ENCODE results near the gene NTSR1. TPM values are rescaled to one million over a fixed set of nuclear protein-coding genes. Genes with fewer than 3 reads are reported as not detected.

The NTSR1 gene
- polyA plus RNA-seq, 1 donor from 2014 or later = 0.05 TPM

DNA sequence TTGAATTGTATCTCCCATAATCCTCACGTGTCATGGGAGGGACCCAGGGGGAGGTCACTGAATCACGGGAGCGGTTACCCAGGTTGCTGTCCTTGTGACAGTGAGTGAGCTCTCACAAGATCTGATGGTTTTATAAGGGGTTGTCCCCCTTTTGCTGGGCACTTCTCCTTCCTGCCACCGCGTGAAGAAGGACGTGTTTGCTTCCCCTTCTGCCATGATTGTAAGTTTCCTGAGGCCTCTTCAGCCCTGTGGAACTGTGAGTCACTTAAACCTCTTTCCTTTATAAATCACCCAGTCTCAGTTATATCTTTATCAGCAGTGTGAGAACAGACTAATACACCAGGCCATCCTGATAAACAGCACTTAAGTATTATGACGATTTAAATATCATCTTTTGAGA is 78.7 kb downstream of the NTSR1 start:
- no peaks in the 10 kb centered on the region for H3K79me2 ChIP-seq (replicated peaks; ENCODE audit: insufficient read depth, low read length)
- no peaks in the 10 kb centered on the region for H3K9me3 ChIP-seq (ENCODE audit: low read length)
- TF ChIP-seq RAD21 (conservative IDR thresholded peaks at IDR 0.05) = no peak
- no peak for TF ChIP-seq SMC3 (conservative IDR thresholded peaks at IDR 0.05; ENCODE audit: poor library complexity)
- no peak for TF ChIP-seq EP300 (conservative IDR thresholded peaks at IDR 0.05; ENCODE audit: poor library complexity, severe bottlenecking)
- no peak for TF ChIP-seq EZH2 (IDR thresholded peaks at IDR 0.05; ENCODE audit: borderline replicate concordance, insufficient read depth, low read length, poor library complexity, severe bottlenecking)
- TF ChIP-seq, protein P1, sequence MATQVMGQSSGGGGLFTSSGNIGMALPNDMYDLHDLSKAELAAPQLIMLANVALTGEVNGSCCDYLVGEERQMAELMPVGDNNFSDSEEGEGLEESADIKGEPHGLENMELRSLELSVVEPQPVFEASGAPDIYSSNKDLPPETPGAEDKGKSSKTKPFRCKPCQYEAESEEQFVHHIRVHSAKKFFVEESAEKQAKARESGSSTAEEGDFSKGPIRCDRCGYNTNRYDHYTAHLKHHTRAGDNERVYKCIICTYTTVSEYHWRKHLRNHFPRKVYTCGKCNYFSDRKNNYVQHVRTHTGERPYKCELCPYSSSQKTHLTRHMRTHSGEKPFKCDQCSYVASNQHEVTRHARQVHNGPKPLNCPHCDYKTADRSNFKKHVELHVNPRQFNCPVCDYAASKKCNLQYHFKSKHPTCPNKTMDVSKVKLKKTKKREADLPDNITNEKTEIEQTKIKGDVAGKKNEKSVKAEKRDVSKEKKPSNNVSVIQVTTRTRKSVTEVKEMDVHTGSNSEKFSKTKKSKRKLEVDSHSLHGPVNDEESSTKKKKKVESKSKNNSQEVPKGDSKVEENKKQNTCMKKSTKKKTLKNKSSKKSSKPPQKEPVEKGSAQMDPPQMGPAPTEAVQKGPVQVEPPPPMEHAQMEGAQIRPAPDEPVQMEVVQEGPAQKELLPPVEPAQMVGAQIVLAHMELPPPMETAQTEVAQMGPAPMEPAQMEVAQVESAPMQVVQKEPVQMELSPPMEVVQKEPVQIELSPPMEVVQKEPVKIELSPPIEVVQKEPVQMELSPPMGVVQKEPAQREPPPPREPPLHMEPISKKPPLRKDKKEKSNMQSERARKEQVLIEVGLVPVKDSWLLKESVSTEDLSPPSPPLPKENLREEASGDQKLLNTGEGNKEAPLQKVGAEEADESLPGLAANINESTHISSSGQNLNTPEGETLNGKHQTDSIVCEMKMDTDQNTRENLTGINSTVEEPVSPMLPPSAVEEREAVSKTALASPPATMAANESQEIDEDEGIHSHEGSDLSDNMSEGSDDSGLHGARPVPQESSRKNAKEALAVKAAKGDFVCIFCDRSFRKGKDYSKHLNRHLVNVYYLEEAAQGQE (IDR thresholded peaks at IDR 0.05; ENCODE audit: borderline replicate concordance) = no peak
- TF ChIP-seq TAF1 (IDR thresholded peaks at IDR 0.05; ENCODE audit: low read depth) = no peak
- no peak for TF ChIP-seq MXI1 (conservative IDR thresholded peaks at IDR 0.05; ENCODE audit: poor library complexity, severe bottlenecking)
- no peak for TF ChIP-seq POLR2AphosphoS5 (IDR thresholded peaks at IDR 0.05)
- no peak for TF ChIP-seq CTCF (IDR thresholded peaks at IDR 0.05; ENCODE audit: poor library complexity, severe bottlenecking)
- no peaks in the 10 kb centered on the region for H3F3A ChIP-seq (ENCODE audit: insufficient read depth, low read length, poor library complexity, severe bottlenecking)
- no peak overlapping the region for H3K9ac ChIP-seq (ENCODE audit: low read length)
- no peaks in the 10 kb centered on the region for H3K36me3 ChIP-seq (ENCODE audit: insufficient read depth, low read length)
- no peak overlapping the region for H2AFZ ChIP-seq (ENCODE audit: low read depth, low read length)
- no peak overlapping the region for H3K27ac ChIP-seq (ENCODE audit: low read length)
- no peaks in the 10 kb centered on the region for H3K27me3 ChIP-seq (ENCODE audit: insufficient read depth, low read depth, low read length)
- H4K20me1 ChIP-seq (ENCODE audit: insufficient read depth) = no peaks in the 10 kb centered on the region
- H3K4me2 ChIP-seq (ENCODE audit: low read length) = no peak overlapping the region
- H3K4me3 ChIP-seq (ENCODE audit: low read length) = no peak overlapping the region
- H3K9me2 ChIP-seq (ENCODE audit: insufficient read depth, low read length) = no peaks in the 10 kb centered on the region

DNA sequence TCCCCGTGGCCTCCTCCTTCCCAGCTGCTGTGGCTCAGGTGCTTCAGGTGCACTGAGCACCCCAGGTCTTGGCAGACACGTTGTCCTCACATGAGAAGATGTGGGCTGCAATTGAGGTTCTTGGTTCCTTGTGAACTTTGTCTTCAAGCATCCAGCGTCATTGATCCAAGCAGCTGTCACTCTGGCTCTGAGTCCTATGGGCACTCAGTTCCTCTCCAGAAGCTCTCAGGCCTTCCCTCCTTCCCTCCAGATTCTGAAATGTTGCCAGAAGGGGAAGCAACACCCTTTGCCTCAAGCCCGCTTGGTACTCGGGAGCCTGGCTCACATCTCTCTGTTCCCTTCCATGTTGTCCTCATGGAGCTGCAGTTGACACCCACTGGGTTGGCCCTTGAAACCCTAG is 79.2 kb downstream of the NTSR1 start:
- Histone ChIP-seq H3K27me3 (ENCODE audit: insufficient read depth, low read depth, low read length) (no peaks in the 10 kb centered on the region), H3K4me3 (ENCODE audit: low read length) (no peak overlapping the region), H3K36me3 (ENCODE audit: insufficient read depth, low read length) (no peaks in the 10 kb centered on the region), H3K4me2 (ENCODE audit: low read length) (no peak overlapping the region), H3F3A (ENCODE audit: insufficient read depth, low read length, poor library complexity, severe bottlenecking) (no peaks in the 10 kb centered on the region), H3K27ac (ENCODE audit: low read length) (no peak overlapping the region), H4K20me1 (ENCODE audit: insufficient read depth) (no peaks in the 10 kb centered on the region), H3K9ac (ENCODE audit: low read length) (no peak overlapping the region), H3K79me2 (replicated peaks; ENCODE audit: insufficient read depth, low read length) (no peaks in the 10 kb centered on the region), H2AFZ (ENCODE audit: low read depth, low read length) (no peak overlapping the region), H3K9me2 (ENCODE audit: insufficient read depth, low read length) (no peaks in the 10 kb centered on the region), H3K9me3 (ENCODE audit: low read length) (no peaks in the 10 kb centered on the region)
- TF ChIP-seq EZH2 (IDR thresholded peaks at IDR 0.05; ENCODE audit: borderline replicate concordance, insufficient read depth, low read length, poor library complexity, severe bottlenecking) (no peak), POLR2AphosphoS5 (IDR thresholded peaks at IDR 0.05) (no peak), MXI1 (conservative IDR thresholded peaks at IDR 0.05; ENCODE audit: poor library complexity, severe bottlenecking) (no peak), RAD21 (conservative IDR thresholded peaks at IDR 0.05) (no peak), EP300 (conservative IDR thresholded peaks at IDR 0.05; ENCODE audit: poor library complexity, severe bottlenecking) (no peak)
- TF ChIP-seq, protein P1 (IDR thresholded peaks at IDR 0.05; ENCODE audit: borderline replicate concordance) = no peak

Data from neural cell (in vitro differentiated cells).